GM12875 (cell line): Measurements from ENCODE around the gene PLVAP.
"Not testable (repeated sequence)": the region's sequence is repeated elsewhere in the genome, so short reads cannot be mapped to it uniquely, and the experiment has no call there.

ENCODE experiments used
- H3K4me3 ChIP-seq: one replicate; pipeline ENCODE4 v1.5.1; 2011; ENCODE audit warnings: low read depth, low read length, control low read depth
- CTCF ChIP-seq: IDR thresholded peaks from 2 replicates; pipeline ENCODE4 v1.5.1; 2011; ENCODE audit warnings: low read depth, mild to moderate bottlenecking, control low read depth, inconsistent platforms, low read length, moderate library complexity, borderline replicate concordance; ENCODE audit not compliant: insufficient read depth

Gene PLVAP

GRCh38 chr19:17378271-17378670 is 1.1 kb upstream of the PLVAP start:
- no peak overlapping the region for H3K4me3 ChIP-seq
- no peak for TF ChIP-seq CTCF

GRCh38 chr19:17370026-17370587 is 7.0 kb downstream of the PLVAP start:
- no peak for TF ChIP-seq CTCF
- peak overlapping the region; percentile 11 for H3K4me3 ChIP-seq

GRCh38 chr19:17365361-17365760 is 11.8 kb downstream of the PLVAP start:
- TF ChIP-seq CTCF, result no peak

GRCh38 chr19:17363852-17364605 is 13.1 kb downstream of the PLVAP start:
- not testable (repeated sequence) for H3K4me3 ChIP-seq

More at GRCh38 chr19:17365361-17365760, 11.8 kb downstream of the PLVAP start:
- H3K4me3 ChIP-seq, result no peak overlapping the region

- TF ChIP-seq CTCF, result no peak
- no peak overlapping the region for H3K4me3 ChIP-seq
These were observed 17.0 kb downstream of the PLVAP start for GRCh38 chr19:17359905-17360800.

- no peak for TF ChIP-seq CTCF
- H3K4me3 ChIP-seq, result no peak overlapping the region
These were observed 18.7 kb downstream of the PLVAP start for GRCh38 chr19:17358395-17358794.

- no peak overlapping the region for H3K4me3 ChIP-seq
These were observed 19.4 kb downstream of the PLVAP start for GRCh38 chr19:17357724-17358123.

More at GRCh38 chr19:17357724-17358123, 19.4 kb downstream of the PLVAP start:
- no peak for TF ChIP-seq CTCF
